GM12878 (cell line): Measurements from ENCODE around the gene KIAA0825. TPM values are rescaled to one million over a fixed set of nuclear protein-coding genes. Genes with fewer than 3 reads are reported as not detected.

ENCODE experiments used
- ATAC-seq: fragments of 200-7000 bp; cut with Tn5 transposase; 3 replicates; pipeline ENCODE4 v1.9.1; 2020; ENCODE audit warnings: mild to moderate bottlenecking, moderate library complexity
- BruUV-seq: library from RNA; stranded (reverse); fragments of 400-500 nt; replicated peaks from 2 replicates; lab custom pipeline; 2021; lab: Mats Ljungman, UMichigan
- CTCF ChIA-PET: fragments of 300-600 bp; sonication (Branson Sonifier 250); formaldehyde crosslinking; extraction: SDS; loops from one replicate; lab custom pipeline; 2021; ENCODE audit warnings: inconsistent platforms; lab: Yijun Ruan, JAX
- POLR2A ChIA-PET: fragments of 350-600 bp; formaldehyde crosslinking; extraction: SDS; loops from one replicate; lab custom pipeline; 2021; ENCODE audit warnings: inconsistent platforms; lab: Charles Lee
- RAD21 ChIA-PET: fragments of 300-600 bp; sonication (Branson Sonifier 250); formaldehyde crosslinking; loops from one replicate; lab custom pipeline; 2023; ENCODE audit warnings: antibody characterized with exemption; ENCODE audit not compliant: unreplicated experiment; lab: Charles Lee
- SMC1A ChIA-PET: fragments of 300-600 bp; sonication (Branson Sonifier 250); formaldehyde crosslinking; loops from one replicate; lab custom pipeline; 2023; ENCODE audit not compliant: unreplicated experiment, uncharacterized antibody; lab: Charles Lee
- DNase-seq: peaks from one replicate; pipeline ENCODE4 v3.0.0-alpha.2; 2011; ENCODE audit warnings: low read depth, low spot score
- FAIRE-seq: peaks from 3 replicates; lab custom pipeline; 2011; peaks lifted over from hg19 to GRCh38; lab: Jason Lieb, UNC
- H2AFZ ChIP-seq: 2 replicates; pipeline ENCODE4 v1.6.0; 2011; ENCODE audit warnings: low read depth, low read length, control low read depth; ENCODE audit not compliant: control insufficient read depth
- H3K27ac ChIP-seq: 2 replicates; pipeline ENCODE4 v1.5.1; 2011; ENCODE audit warnings: control low read depth; ENCODE audit not compliant: control insufficient read depth, insufficient read depth
- H3K27me3 ChIP-seq, 2 experiments: replicated peaks in 1 of 2; 2 replicates each; pipeline versions ENCODE4 v1.6.0 to v1.6.1; 2011; ENCODE audit warnings: low read length in 1 of 2; ENCODE audit not compliant: control insufficient read depth in 2 of 2, insufficient read depth in 2 of 2
- H3K36me3 ChIP-seq, 2 experiments: 2 replicates each; pipeline ENCODE4 v1.5.1; 2011; ENCODE audit warnings: low read length in 1 of 2; ENCODE audit not compliant: control insufficient read depth in 2 of 2, insufficient read depth in 2 of 2
- H3K4me1 ChIP-seq: 2 replicates; pipeline ENCODE4 v1.6.1; 2011; ENCODE audit warnings: mild to moderate bottlenecking, low read length, moderate library complexity, mixed read lengths; ENCODE audit not compliant: control insufficient read depth, insufficient read depth
- H3K4me2 ChIP-seq: 2 replicates; pipeline ENCODE4 v1.6.0; 2011; ENCODE audit warnings: control low read depth; ENCODE audit not compliant: control insufficient read depth, insufficient read depth
- H3K4me3 ChIP-seq: fragments of 200-600 bp; sonication (generic); 2 replicates; pipeline ENCODE4 v1.5.1; 2016
- H3K79me2 ChIP-seq: 2 replicates; pipeline ENCODE4 v1.6.0; 2011; ENCODE audit warnings: low read length; ENCODE audit not compliant: control insufficient read depth, insufficient read depth
- H3K9ac ChIP-seq: 2 replicates; pipeline ENCODE4 v1.8.0; 2011; ENCODE audit warnings: low read length, control low read depth, mixed read lengths; ENCODE audit not compliant: control insufficient read depth, insufficient read depth
- H3K9me3 ChIP-seq: replicated peaks from 3 replicates; pipeline ENCODE4 v1.5.1; 2011; ENCODE audit warnings: mild to moderate bottlenecking, low read length; ENCODE audit not compliant: control insufficient read depth, insufficient read depth
- H4K20me1 ChIP-seq: 2 replicates; pipeline ENCODE4 v1.6.0; 2011; ENCODE audit not compliant: control insufficient read depth, insufficient read depth
- HDGF ChIP-seq: fragments of 450-650 bp; IDR thresholded peaks from 2 replicates; pipeline ENCODE4 v1.6.1; 2016; ENCODE audit warnings: antibody characterized with exemption
- MYB ChIP-seq: fragments of 150-350 bp; IDR thresholded peaks from 2 replicates; pipeline ENCODE4 v1.6.1; 2014; ENCODE audit warnings: mild to moderate bottlenecking, low read depth, low read length, borderline replicate concordance
- NRF1 ChIP-seq: conservative IDR thresholded peaks from 2 replicates; pipeline ENCODE4 v1.6.1; 2011; ENCODE audit warnings: mild to moderate bottlenecking, low read depth, low read length, improper control_type of control experiment
- POLR2A ChIP-seq: IDR thresholded peaks from 2 replicates; pipeline ENCODE4 v1.6.1; 2011; ENCODE audit warnings: low read depth, mild to moderate bottlenecking, low read length
- RAD51 ChIP-seq: fragments of 450-650 bp; IDR thresholded peaks from 2 replicates; pipeline ENCODE4 v1.6.1; 2016; ENCODE audit warnings: moderate library complexity, mild to moderate bottlenecking, inconsistent platforms
- RCOR1 ChIP-seq: conservative IDR thresholded peaks from 2 replicates; pipeline ENCODE4 v1.6.1; 2012; ENCODE audit warnings: low read depth, low read length, improper control_type of control experiment
- STAT3 ChIP-seq: IDR thresholded peaks from 2 replicates; pipeline ENCODE4 v1.6.1; 2011; ENCODE audit warnings: low read depth, low read length, improper control_type of control experiment
- whole genome bisulfite sequencing: methylation state at CpG from one replicate; pipeline ENCODE4 v1.1.6; 2016; ENCODE audit warnings: low lambda C conversion rate; ENCODE audit not compliant: insufficient replicate concordance, insufficient coverage; ENCODE audit errors: missing lambda C conversion rate; 5-methylcytosine and 5-hydroxymethylcytosine counted together
- in situ Hi-C: fragments of 300-500 bp; cut with MboI; formaldehyde crosslinking; loops from 9 replicates; pipeline ENCODE4 v1.14.3; 2018; ENCODE audit warnings: mixed read lengths
- intact Hi-C: fragments of 100-400 bp; cut with micrococcal nuclease; formaldehyde crosslinking; loops from one replicate; pipeline ENCODE4 v1.14.2; 2022; ENCODE audit not compliant: unreplicated experiment
- polyA plus RNA-seq, 11 experiments: library from polyadenylated mRNA; depleted of rRNA in 4 of 11; unstranded in 6 of 11; stranded (reverse) in 5 of 11; fragments of >200 nt; fragmentation: Nextera tagmentation in 4 of 11; fragmentation: Illumina TruSeq in 1 of 11; extraction: Ambion mirVana in 4 of 11; extraction: Trizol in 1 of 11; gene quantifications; 1 replicate in 1 of 11; 2 replicates in 10 of 11; pipeline versions ENCODE4 v1.2.1 to v1.2.3, GENCODE V29; 2011 to 2016; ENCODE audit warnings: inconsistent platforms in 2 of 11, missing spikeins in 2 of 11, low read depth in 1 of 11
- total RNA-seq, 4 experiments: library from RNA; depleted of rRNA in 3 of 4; stranded (reverse); fragments of >200 nt in 3 of 4; fragmentation: Illumina TruSeq in 1 of 4; extraction: Trizol in 1 of 4; gene quantifications; 2 replicates each; pipeline versions ENCODE4 v1.2.1 to v1.2.3, GENCODE V29; 2013 to 2021

Gene KIAA0825
- total and polyA plus RNA-seq, 10 of the 15 experiments (the other 5 are each of a cell fraction or from before 2014, with no cell fraction given) = 0.55 to 1.9 (median 1.5) TPM

- no peak overlapping the region for H3K4me2 ChIP-seq
- no peak overlapping the region for H2AFZ ChIP-seq
- no peak for FAIRE-seq
- ChIA-PET RAD21 (no interaction called here), POLR2A (interaction anchor here (0.6 to 0.7 kb wide), 2 partner anchors 7 to 290 kb away, joined by 4 to 5 read pairs; no protein-coding TSS in a partner anchor), CTCF (no interaction called here), SMC1A (interaction anchor here (0.7 kb wide), 1 partner anchor 9 kb away, joined by 4 read pairs; no protein-coding TSS in a partner anchor)
- ATAC-seq = no peak
- intact Hi-C loops (no loop called here), in situ Hi-C loops (no loop called here)
- H3K4me1 ChIP-seq = no peaks in the 10 kb centered on the region
- H3K4me3 ChIP-seq = no peak overlapping the region
- no peak overlapping the region for H3K27ac ChIP-seq
- H3K27me3 ChIP-seq = no peaks in the 10 kb centered on the region
- no peaks in the 10 kb centered on the region for H3K79me2 ChIP-seq
- TF ChIP-seq HDGF (no peak), RCOR1 (no peak), RAD51 (no peak), MYB (no peak), POLR2A (no peak), STAT3 (no peak), NRF1 (no peak)
- TF ChIP-seq, all 136 proteins: peak for 0
- H4K20me1 ChIP-seq = no peaks in the 10 kb centered on the region
- no peak overlapping the region for H3K9ac ChIP-seq
- BruUV-seq = no TSS peak
- no peaks in the 10 kb centered on the region for H3K36me3 ChIP-seq
- H3K9me3 ChIP-seq = peaks cover 2% of the 10 kb centered on the region; the same call in 2 of the 3 replicates
- WGBS = 55% methylated on average over 7 of the region's 7 CpGs
- no peak for DNase-seq
Observed at GRCh38 chr5:94544875-94545547, 73.4 kb downstream of the KIAA0825 start.
